ENCODE results near the gene FMNL2. TPM values are rescaled to one million over a fixed set of nuclear protein-coding genes. Genes with fewer than 3 reads are reported as not detected.
A peak's percentile ranks its signal among the peaks of the same experiment; 100 is the strongest.

Gene FMNL2
- polyA plus RNA-seq, 10 donors = 21.4 to 41.1 (median 26.5) TPM

DNA sequence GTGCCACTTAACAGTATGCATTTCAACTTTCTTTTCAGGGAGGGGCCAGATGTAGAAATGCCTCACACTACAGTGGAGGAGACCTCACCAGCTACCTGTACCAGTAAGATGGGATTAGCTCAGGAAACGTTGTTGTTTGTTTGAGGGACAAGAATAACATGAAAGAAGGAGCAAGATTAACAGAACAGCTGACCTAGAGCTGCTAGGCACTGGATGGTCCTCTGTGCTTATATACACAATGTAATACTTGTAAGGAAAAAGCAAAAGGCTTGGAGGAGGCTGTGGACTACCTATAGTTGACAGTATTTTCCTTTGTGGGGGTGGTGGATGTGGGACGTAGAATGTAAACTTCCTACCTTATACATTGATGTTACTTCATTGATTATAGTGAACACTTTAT lies 154.4 kb downstream of the FMNL2 start:
- peak in 1 of 3 donors; percentile 26 for DNase-seq

- DNase-seq = peak; percentile 61 to 90 (median 71)
Measured at GRCh38 chr2:152490686-152491455, 155.9 kb downstream of the FMNL2 start.

- peak in 2 of 3 donors; percentile 39 to 70 for DNase-seq
Measured at GRCh38 chr2:152492131-152492530, 157.2 kb downstream of the FMNL2 start.

- DNase-seq = peak in 1 of 3 donors; percentile 19
Measured at GRCh38 chr2:152492911-152493310, 157.9 kb downstream of the FMNL2 start.

DNA sequence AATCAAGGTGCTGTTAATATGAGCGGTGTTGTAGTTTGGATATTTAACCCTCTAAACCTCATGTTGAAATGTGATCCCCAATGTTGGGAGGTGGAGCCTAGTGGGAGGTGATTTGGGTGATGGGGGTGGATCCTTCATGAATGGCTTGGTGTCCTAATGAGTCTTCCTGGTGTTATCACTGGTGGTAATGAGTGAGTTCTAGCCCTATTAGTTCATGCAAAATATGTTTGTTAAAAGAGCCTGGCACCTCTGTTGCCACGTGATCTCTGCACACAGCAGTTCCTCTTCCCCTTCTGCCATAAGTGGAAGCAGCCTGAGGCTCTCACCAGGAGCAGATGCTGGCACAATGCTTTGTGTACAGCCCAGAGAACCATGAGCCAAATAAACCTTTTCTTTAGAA lies 158.4 kb downstream of the FMNL2 start:
- no peak for DNase-seq

DNA sequence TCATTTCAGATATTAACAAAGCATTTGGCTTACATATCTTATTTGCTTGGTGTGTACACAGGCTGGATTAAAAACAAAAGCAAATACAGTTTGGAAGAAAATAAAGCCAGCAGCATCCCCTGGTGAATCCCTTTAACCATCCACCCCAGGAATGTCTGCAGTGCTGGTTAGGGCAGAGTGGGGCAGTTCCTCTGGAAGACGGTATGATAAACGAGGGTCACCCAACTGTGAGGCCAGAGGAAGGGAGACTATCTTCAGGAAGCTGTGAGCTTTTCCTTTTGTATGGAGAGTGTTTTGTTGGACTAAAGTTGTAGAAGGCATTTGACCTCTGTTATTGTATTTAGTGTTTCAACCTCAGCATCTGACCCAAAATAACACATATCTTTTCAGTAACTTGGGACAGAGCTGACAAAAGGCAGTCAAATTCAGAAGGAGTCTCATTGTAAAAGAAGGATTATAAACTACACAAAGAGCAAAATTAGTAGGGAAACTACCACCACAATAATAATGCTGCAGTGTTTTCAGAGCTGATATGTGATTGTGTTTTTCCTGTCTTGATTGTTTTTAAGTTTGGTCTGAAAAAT lies 159.1 kb downstream of the FMNL2 start:
- peak in 1 of 3 donors; percentile 15 for DNase-seq

DNA sequence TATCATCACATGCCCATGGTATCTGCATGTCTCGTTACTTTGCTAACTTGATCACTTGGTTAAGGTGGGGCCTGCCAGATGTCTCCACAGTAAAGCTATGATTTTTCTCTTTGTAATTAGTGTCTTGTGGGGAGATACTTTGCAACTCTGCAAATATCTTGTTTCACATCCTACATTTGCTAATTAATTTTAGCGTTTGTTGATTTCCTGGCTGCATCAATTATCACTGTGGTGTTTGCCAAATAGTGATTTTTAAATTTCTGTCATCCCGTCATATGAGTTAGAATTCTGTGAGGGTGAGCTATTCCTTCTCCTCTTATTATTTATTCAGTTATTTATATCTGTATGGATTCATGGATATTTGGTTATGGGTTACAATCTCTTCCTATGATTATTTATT lies 161.4 kb downstream of the FMNL2 start:
- DNase-seq = no peak

- DNase-seq = no peak
Measured at GRCh38 chr2:152497481-152498052, 162.6 kb downstream of the FMNL2 start.

GRCh38 chr2:152499331-152499816 lies 164.4 kb downstream of the FMNL2 start:
- no peak for DNase-seq

DNA sequence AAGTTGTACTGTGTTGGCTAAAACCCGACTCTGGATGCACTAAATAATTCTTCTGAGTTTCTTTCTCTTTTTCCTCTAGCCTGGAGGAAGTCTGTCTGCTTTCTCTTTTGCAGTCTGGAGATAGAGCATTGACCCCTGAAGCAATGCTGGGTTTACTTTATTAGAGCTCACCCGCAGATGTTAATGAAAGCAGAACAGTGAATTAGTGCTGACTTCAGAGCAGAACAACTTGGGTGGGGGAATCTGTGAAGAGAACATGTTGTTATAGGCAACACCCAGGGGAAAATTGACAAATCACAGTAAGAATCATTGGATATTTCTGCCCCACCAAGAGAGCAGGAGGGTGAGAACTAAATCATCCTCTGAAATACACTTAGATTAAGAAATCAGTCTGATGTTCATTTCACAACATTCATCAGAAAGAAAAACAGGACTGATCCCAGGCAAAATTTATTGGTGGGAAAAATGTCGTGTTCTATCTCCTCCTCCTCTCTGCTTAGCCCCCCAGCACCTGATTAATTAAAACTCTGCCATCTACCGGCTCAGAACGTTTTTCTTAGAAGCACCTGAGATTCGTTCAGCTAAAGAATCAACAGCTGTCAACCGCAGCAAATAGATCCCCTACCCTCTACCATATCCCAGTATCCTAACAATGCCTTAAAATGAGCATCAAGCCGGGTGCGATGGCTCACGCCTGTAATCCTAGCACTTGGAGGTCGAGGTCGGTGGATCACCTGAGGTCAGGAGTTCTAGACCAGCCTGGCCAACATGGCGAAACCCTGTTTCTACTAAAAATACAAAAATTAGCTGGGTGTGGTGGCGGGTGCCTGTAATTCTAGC lies 165.1 kb downstream of the FMNL2 start:
- peak in 1 of 3 donors; percentile 45 for DNase-seq

GRCh38 chr2:152500772-152501171 lies 165.8 kb downstream of the FMNL2 start:
- peak in 1 of 3 donors; percentile 19 for DNase-seq

GRCh38 chr2:152501666-152502065 lies 166.7 kb downstream of the FMNL2 start:
- DNase-seq = peak in 1 of 3 donors; percentile 14

- no peak for DNase-seq
Measured at GRCh38 chr2:152504618-152505017, 169.6 kb downstream of the FMNL2 start.

GRCh38 chr2:152505495-152505906 lies 170.5 kb downstream of the FMNL2 start:
- DNase-seq = no peak

- DNase-seq = no peak
Measured at GRCh38 chr2:152506843-152507242, 171.9 kb downstream of the FMNL2 start.

- DNase-seq = no peak
Measured at GRCh38 chr2:152507907-152508306, 172.9 kb downstream of the FMNL2 start.

GRCh38 chr2:152508446-152508845 lies 173.5 kb downstream of the FMNL2 start:
- peak in 1 of 3 donors; percentile 49 for DNase-seq

DNA sequence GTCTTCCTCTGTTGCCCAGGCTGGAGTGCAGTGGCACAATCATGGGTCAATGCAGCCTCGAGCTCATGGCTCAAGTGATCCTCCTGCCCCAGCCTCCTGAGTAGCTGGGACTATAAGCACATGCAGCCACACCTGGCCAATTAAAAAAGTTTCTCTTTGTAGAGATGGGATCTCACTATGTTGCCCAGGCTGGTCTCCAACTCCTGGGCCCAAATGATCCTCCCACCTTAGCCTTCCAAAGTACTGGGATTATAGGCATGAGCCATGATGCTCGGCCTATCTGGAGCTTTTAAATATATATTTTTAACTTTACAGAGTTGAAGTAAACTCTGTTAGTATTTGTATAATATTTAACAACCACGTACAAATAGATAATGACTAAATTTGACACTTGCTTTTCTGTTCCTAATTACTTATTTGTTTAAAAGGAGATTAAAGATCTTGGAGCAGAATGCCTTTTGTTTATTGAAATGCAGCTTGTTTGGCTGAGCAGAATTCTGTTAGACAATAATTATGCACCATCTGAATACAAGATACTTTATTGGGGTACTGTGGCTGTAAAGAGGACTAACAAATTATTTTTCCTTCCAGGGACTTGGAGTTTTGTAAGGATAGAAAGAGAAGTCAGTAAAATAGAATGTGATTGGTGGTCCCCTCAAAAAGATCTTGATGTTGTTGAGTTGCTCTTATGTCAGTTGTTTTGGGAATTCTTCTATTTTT lies 175.0 kb downstream of the FMNL2 start:
- no peak for DNase-seq

- no peak for DNase-seq
Measured at GRCh38 chr2:152510621-152511020, 175.6 kb downstream of the FMNL2 start.

DNA sequence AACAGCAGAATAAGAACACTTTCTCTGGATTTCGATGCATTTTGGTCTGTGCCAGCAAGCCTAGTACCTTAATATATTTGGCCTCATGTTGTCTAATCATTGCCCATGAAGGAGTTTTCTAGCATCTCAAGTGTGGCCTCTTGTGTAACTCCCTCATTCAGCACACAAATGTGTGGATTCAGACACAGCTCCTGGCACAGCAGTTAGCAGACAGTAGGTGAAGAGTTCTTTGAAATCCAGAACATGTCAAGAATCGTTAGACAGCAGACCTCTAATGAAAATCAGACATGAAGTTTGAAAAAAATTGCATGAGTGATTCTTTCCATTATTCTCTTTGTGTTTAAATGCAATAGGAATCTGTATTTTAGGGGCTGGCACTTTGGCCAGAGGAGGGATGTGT lies 177.0 kb downstream of the FMNL2 start:
- no peak for DNase-seq

DNA sequence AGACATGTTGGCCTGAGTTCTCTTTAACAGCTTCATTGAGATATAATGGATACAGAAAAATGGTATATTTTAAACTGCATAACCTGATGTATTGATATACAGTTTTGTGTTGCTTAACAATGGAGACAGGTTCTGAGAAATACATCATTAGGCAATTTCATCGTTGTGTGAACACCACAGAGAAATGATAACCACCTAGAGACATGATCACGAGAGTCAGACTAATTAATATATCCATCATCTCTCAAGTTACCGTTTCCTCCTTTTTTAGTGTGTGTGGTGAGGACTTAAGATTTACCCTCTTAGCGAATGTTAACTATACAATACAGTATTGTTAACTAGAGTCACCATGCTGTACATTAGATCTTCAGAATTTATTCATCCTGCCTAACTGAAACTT lies 178.1 kb downstream of the FMNL2 start:
- DNase-seq = no peak

All from muscle of back (tissue), 11 donors.